Measurements from ENCODE around the gene ARHGEF17. TPM values are rescaled to one million over a fixed set of nuclear protein-coding genes. Genes with fewer than 3 reads are reported as not detected.

Gene ARHGEF17
- total and polyA plus RNA-seq, 8 donors, result 5.0 to 66.5 (median 33.6) TPM

- no peak for TF ChIP-seq EP300 (IDR thresholded peaks at IDR 0.05)
- TF ChIP-seq POLR2AphosphoS5 (IDR thresholded peaks at IDR 0.05), result no peak
- TF ChIP-seq CTCF (IDR thresholded peaks at IDR 0.05), result no peak
- no peak for TF ChIP-seq POLR2A (IDR thresholded peaks at IDR 0.05)
- peaks cover 0 to 7% (median 0%) of the 10 kb centered on the region in 3 donors for H3K27me3 ChIP-seq
- no peak for DNase-seq
- intact Hi-C loops (cut with DNase I; ENCODE audit: low total_unique reads), result loop anchor here (10.0 kb wide), 1 partner anchor 103 kb away; no protein-coding TSS in a partner anchor
- H3K36me3 ChIP-seq, result no peaks in the 10 kb centered on the region
- H3K9me3 ChIP-seq, result no peaks in the 10 kb centered on the region
- H3K4me3 ChIP-seq, result no peak overlapping the region
- peaks cover 9 to 38% (median 24%) of the 10 kb centered on the region in 4 donors for H3K4me1 ChIP-seq
- WGBS, 5 donors, result 79 to 83% (median 80%) methylated on average over 11 to 12 of the region's 12 CpGs
- H3K27ac ChIP-seq, result no peak overlapping the region
Measured at GRCh38 chr11:73291781-73292524, 16.1 kb upstream of the ARHGEF17 start.

GRCh38 chr11:73292525-73292894 is 15.6 kb upstream of the ARHGEF17 start:
- 30 to 57% (median 41%) methylated on average over 5 of the region's 5 CpGs for WGBS, 5 donors
- intact Hi-C loops (cut with DNase I; ENCODE audit: low total_unique reads), result loop anchor here (10.0 kb wide), 1 partner anchor 102 kb away; no protein-coding TSS in a partner anchor
- DNase-seq, result no peak
- H3K27me3 ChIP-seq, result peaks cover 0 to 12% (median 0%) of the 10 kb centered on the region in 3 donors
- peaks cover 9 to 33% (median 21%) of the 10 kb centered on the region in 4 donors for H3K4me1 ChIP-seq
- no peak overlapping the region for H3K27ac ChIP-seq
- no peaks in the 10 kb centered on the region for H3K9me3 ChIP-seq
- H3K4me3 ChIP-seq, result no peak overlapping the region
- no peaks in the 10 kb centered on the region for H3K36me3 ChIP-seq
- TF ChIP-seq POLR2AphosphoS5 (IDR thresholded peaks at IDR 0.05) (no peak), POLR2A (IDR thresholded peaks at IDR 0.05) (no peak), EP300 (IDR thresholded peaks at IDR 0.05) (no peak), CTCF (IDR thresholded peaks at IDR 0.05) (no peak)

- Histone ChIP-seq H3K4me3 (no peak overlapping the region), H3K27ac (no peak overlapping the region), H3K36me3 (no peaks in the 10 kb centered on the region), H3K4me1 (peaks cover 9 to 25% (median 16%) of the 10 kb centered on the region in 4 donors), H3K27me3 (peaks cover 0 to 19% (median 0%) of the 10 kb centered on the region in 3 donors), H3K9me3 (no peaks in the 10 kb centered on the region)
- intact Hi-C loops (cut with DNase I; ENCODE audit: low total_unique reads), result loop anchor here (10.0 kb wide), 1 partner anchor 101 kb away; no protein-coding TSS in a partner anchor
- no peak for TF ChIP-seq EP300 (IDR thresholded peaks at IDR 0.05)
- TF ChIP-seq POLR2A (IDR thresholded peaks at IDR 0.05), result no peak
- TF ChIP-seq POLR2AphosphoS5 (IDR thresholded peaks at IDR 0.05), result no peak
- TF ChIP-seq CTCF (IDR thresholded peaks at IDR 0.05), result no peak
- no peak for DNase-seq
- 68 to 89% (median 79%) methylated on average over 4 of the region's 4 CpGs for WGBS, 5 donors
Measured at GRCh38 chr11:73293356-73293936, 14.6 kb upstream of the ARHGEF17 start.

GRCh38 chr11:73294604-73295003 is 13.5 kb upstream of the ARHGEF17 start:
- peaks cover 0 to 19% (median 0%) of the 10 kb centered on the region in 3 donors for H3K27me3 ChIP-seq
- intact Hi-C loops (cut with DNase I; ENCODE audit: low total_unique reads), result loop anchor here (10.0 kb wide), 1 partner anchor 100 kb away; no protein-coding TSS in a partner anchor
- no peak for TF ChIP-seq CTCF (IDR thresholded peaks at IDR 0.05)
- TF ChIP-seq POLR2AphosphoS5 (IDR thresholded peaks at IDR 0.05), result no peak
- no peak for TF ChIP-seq EP300 (IDR thresholded peaks at IDR 0.05)
- TF ChIP-seq POLR2A (IDR thresholded peaks at IDR 0.05), result no peak
- H3K36me3 ChIP-seq, result no peaks in the 10 kb centered on the region
- H3K4me3 ChIP-seq, result no peak overlapping the region
- no peaks in the 10 kb centered on the region for H3K9me3 ChIP-seq
- H3K27ac ChIP-seq, result no peak overlapping the region
- H3K4me1 ChIP-seq, result peaks cover 0 to 14% (median 6%) of the 10 kb centered on the region in 4 donors
- DNase-seq, result no peak

Measured in stomach (tissue), 9 donors.